HEK293 (cell line): ENCODE data around the gene NAV2.
A peak's percentile ranks its signal among the peaks of the same experiment; 100 is the strongest.

Source experiments
- CTCF ChIA-PET: fragments of 350-600 bp; formaldehyde crosslinking; extraction: SDS; loops from one replicate; lab custom pipeline; 2021; ENCODE audit warnings: antibody characterized with exemption; lab: Yijun Ruan, JAX
- POLR2A ChIA-PET: fragments of 300-600 bp; formaldehyde crosslinking; extraction: SDS; loops from one replicate; lab custom pipeline; 2020; ENCODE audit warnings: antibody characterized with exemption, inconsistent platforms; lab: Yijun Ruan, JAX
- H3K27ac ChIP-seq: fragments of 200-500 bp; sonication (Bioruptor generic); 2 replicates; pipeline ENCODE4 v1.5.1; 2014; ENCODE audit warnings: low read depth, low read length, control low read depth, inconsistent platforms; ENCODE audit errors: extremely low read depth
- H3K36me3 ChIP-seq, 2 experiments: fragments of 200-500 bp in 1 of 2; sonication (Bioruptor generic) in 1 of 2; 1 replicate in 1 of 2; 2 replicates in 1 of 2; pipeline ENCODE4 v1.5.1; 2014 to 2017; ENCODE audit warnings: inconsistent platforms in 2 of 2, low read length in 2 of 2; ENCODE audit not compliant: control insufficient read depth in 2 of 2, insufficient read depth in 1 of 2
- H3K4me1 ChIP-seq: fragments of 200-500 bp; sonication (Bioruptor generic); 2 replicates; pipeline ENCODE4 v1.5.1; 2014; ENCODE audit warnings: mild to moderate bottlenecking, low read length, inconsistent platforms; ENCODE audit not compliant: control insufficient read depth, insufficient read depth
- H3K4me3 ChIP-seq: 2 replicates; pipeline ENCODE4 v1.5.1; 2011; ENCODE audit warnings: low read depth, mild to moderate bottlenecking, control low read depth, low read length, moderate library complexity
- H3K9me3 ChIP-seq: fragments of 200-500 bp; sonication (Bioruptor generic); 2 replicates; pipeline ENCODE4 v1.5.1; 2014; ENCODE audit warnings: low read depth, low read length, inconsistent platforms; ENCODE audit not compliant: control insufficient read depth, insufficient read depth
- AEBP2 ChIP-seq: fragments of 450-650 bp; formaldehyde crosslinking; IDR thresholded peaks from 2 replicates; pipeline ENCODE4 v1.5.1; 2016; ENCODE audit warnings: missing biosample characterization, missing genetic modification characterization, borderline replicate concordance
- EGR2 ChIP-seq: fragments of 450-650 bp; formaldehyde crosslinking; IDR thresholded peaks from 2 replicates; pipeline ENCODE4 v1.5.1; 2016; ENCODE audit warnings: low read depth, missing biosample characterization, missing genetic modification characterization
- SP3 ChIP-seq: fragments of 450-650 bp; formaldehyde crosslinking; IDR thresholded peaks from 2 replicates; pipeline ENCODE4 v1.5.1; 2016; ENCODE audit warnings: missing biosample characterization, missing genetic modification characterization
- ZNF132 ChIP-seq: fragments of 450-650 bp; formaldehyde crosslinking; IDR thresholded peaks from 2 replicates; pipeline ENCODE4 v1.5.1; 2017; ENCODE audit warnings: missing biosample characterization, missing genetic modification characterization, borderline replicate concordance
- ZNF221 ChIP-seq: fragments of 450-650 bp; formaldehyde crosslinking; IDR thresholded peaks from 2 replicates; pipeline ENCODE4 v1.5.1; 2017; ENCODE audit warnings: missing biosample characterization, missing genetic modification characterization, borderline replicate concordance
- ZNF529 ChIP-seq: fragments of 450-650 bp; formaldehyde crosslinking; IDR thresholded peaks from 2 replicates; pipeline ENCODE4 v1.5.1; 2017; ENCODE audit warnings: missing genetic modification characterization, missing biosample characterization; ENCODE audit not compliant: insufficient replicate concordance
- ZNF621 ChIP-seq: fragments of 450-650 bp; formaldehyde crosslinking; IDR thresholded peaks from 2 replicates; pipeline ENCODE4 v1.5.1; 2017; ENCODE audit warnings: missing biosample characterization, missing genetic modification characterization
- TF ChIP-seq, protein P1 (sequence below): fragments of 450-650 bp; formaldehyde crosslinking; IDR thresholded peaks from 2 replicates; pipeline ENCODE4 v1.5.1; 2016; ENCODE audit warnings: missing biosample characterization, missing genetic modification characterization
- TF ChIP-seq, protein P2 (sequence below): fragments of 450-650 bp; formaldehyde crosslinking; IDR thresholded peaks from 2 replicates; pipeline ENCODE4 v1.5.1; 2016; ENCODE audit warnings: missing biosample characterization, missing genetic modification characterization, low read depth
- TF ChIP-seq, protein P3 (sequence below): fragments of 450-650 bp; formaldehyde crosslinking; IDR thresholded peaks from 2 replicates; pipeline ENCODE4 v1.5.1; 2016; ENCODE audit warnings: missing biosample characterization, missing genetic modification characterization

NAV2 gene

DNA sequence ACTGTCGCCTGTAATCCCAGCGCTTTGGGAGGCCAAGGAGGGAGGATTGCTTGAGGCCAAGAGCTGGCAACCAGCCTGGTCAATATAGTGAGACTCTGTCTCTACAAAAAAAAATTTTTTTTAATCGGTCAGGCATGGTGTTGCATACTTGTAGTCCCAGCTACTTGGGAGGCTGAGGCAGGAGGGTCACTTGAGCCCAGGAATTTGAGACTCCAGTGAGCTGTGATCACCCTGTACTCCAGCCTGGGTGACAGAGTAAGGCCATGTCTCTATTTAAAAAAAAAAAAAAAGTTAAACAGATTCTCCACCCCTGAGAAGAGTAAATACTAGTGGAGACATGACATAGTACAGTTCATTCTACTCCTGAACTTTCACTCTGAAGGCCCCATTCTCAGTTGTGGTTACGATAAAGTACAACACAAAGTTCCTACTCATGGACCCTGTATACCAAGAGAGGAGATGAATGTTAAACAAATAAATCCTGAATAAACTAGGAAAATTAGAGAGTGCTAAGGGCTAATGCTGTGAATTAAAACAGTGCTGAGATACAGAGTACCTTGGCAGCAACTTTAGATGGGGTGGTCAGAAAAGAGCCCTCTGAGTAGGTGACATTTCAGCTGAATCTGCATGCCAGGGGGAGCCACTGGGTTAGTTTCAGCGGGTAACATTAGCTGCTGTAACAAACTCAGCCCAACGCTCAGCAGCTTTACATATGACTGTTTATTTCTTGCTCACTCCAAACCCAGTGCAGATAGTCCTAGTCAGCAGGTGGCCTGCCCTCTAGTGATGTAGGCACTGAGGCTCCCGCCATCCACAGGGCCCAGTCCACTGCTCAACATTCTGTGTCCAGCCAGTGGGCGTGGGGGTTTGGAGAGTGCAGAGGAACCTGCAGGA lies 372.5 kb downstream of the NAV2 start (continued):
- TF ChIP-seq, protein P1, sequence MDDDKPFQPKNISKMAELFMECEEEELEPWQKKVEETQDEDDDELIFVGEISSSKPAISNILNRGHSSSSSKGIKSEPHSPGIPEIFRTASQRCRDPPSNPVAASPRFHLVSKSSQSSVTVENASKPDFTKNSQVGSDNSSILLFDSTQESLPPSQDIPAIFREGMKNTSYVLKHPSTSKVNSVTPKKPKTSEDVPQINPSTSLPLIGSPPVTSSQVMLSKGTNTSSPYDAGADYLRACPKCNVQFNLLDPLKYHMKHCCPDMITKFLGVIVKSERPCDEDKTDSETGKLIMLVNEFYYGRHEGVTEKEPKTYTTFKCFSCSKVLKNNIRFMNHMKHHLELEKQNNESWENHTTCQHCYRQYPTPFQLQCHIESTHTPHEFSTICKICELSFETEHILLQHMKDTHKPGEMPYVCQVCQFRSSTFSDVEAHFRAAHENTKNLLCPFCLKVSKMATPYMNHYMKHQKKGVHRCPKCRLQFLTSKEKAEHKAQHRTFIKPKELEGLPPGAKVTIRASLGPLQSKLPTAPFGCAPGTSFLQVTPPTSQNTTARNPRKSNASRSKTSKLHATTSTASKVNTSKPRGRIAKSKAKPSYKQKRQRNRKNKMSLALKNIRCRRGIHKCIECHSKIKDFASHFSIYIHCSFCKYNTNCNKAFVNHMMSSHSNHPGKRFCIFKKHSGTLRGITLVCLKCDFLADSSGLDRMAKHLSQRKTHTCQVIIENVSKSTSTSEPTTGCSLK (tag by site-specific recombination) = no peak
- TF ChIP-seq ZNF132 (tag by site-specific recombination) = no peak
- no peak for TF ChIP-seq ZNF221 (tag by site-specific recombination)
- no peak for TF ChIP-seq ZNF621
- TF ChIP-seq, protein P2, sequence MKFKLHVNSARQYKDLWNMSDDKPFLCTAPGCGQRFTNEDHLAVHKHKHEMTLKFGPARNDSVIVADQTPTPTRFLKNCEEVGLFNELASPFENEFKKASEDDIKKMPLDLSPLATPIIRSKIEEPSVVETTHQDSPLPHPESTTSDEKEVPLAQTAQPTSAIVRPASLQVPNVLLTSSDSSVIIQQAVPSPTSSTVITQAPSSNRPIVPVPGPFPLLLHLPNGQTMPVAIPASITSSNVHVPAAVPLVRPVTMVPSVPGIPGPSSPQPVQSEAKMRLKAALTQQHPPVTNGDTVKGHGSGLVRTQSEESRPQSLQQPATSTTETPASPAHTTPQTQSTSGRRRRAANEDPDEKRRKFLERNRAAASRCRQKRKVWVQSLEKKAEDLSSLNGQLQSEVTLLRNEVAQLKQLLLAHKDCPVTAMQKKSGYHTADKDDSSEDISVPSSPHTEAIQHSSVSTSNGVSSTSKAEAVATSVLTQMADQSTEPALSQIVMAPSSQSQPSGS (tag by site-specific recombination) = no peak

DNA sequence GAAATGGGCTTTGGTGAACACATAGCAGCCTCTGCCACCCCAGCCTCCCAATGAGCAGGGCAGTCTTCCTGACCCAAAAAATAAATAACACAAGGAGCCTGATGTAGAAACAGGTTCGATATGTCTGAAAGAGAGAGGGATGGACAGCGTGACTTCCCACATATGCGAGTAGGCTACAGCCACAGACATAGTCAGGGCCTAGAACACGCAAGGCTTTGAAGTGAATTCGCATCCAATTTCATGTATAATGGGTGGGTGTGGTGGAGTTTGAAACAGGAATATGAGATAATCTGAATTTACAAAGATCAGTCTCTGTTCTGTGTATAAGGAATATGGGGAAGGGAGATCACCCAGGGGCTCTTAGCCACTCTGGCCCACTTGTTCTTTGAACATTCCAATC lies 373.3 kb downstream of the NAV2 start:
- no peak for TF ChIP-seq ZNF529 (tag by site-specific recombination)
- TF ChIP-seq AEBP2 (tag by site-specific recombination) = no peak
- TF ChIP-seq, protein P3, sequence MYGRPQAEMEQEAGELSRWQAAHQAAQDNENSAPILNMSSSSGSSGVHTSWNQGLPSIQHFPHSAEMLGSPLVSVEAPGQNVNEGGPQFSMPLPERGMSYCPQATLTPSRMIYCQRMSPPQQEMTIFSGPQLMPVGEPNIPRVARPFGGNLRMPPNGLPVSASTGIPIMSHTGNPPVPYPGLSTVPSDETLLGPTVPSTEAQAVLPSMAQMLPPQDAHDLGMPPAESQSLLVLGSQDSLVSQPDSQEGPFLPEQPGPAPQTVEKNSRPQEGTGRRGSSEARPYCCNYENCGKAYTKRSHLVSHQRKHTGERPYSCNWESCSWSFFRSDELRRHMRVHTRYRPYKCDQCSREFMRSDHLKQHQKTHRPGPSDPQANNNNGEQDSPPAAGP (tag by site-specific recombination) = no peak
- POLR2A ChIA-PET = no interaction called here
- H3K4me1 ChIP-seq = no peaks in the 10 kb centered on the region
- H3K9me3 ChIP-seq = no peaks in the 10 kb centered on the region
- CTCF ChIA-PET = interaction anchor here (1.1 kb wide), 1 partner anchor 30 kb away, joined by 3 read pairs; no protein-coding TSS in a partner anchor
- no peak overlapping the region for H3K27ac ChIP-seq
- H3K4me3 ChIP-seq = no peak overlapping the region
- peaks cover 0 to 62% of the 10 kb centered on the region in 2 experiments; a peak in 1 of 3 replicates for H3K36me3 ChIP-seq

DNA sequence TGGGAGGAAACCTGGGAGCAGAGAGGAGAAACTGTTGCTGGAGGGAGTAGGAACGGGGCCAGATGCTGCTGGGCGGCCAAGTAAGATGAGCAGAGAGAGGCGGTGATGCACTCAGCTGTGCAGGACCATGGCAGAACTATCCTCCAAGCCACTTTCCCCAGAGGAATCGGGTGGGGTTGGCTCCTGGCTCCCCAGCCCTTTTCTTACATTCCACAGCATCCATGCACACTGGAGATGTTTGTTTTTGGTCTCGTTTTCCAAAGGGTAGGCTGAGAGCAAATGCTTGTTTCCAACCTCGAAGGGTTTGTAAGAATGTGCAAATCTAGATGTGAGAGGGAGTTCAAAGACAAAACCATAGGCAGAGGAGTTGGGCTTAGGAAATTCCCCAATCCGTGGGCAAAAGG lies 374.5 kb downstream of the NAV2 start:
- ChIA-PET POLR2A (no interaction called here), CTCF (no interaction called here)
- 0 out of 2 replicates have a peak, but pooled peaks have one; percentile 16 for TF ChIP-seq EGR2 (tag by site-specific recombination)
- no peak for TF ChIP-seq SP3 (tag by site-specific recombination)
- H3K4me3 ChIP-seq = no peak overlapping the region
- H3K9me3 ChIP-seq = no peaks in the 10 kb centered on the region
- H3K27ac ChIP-seq = no peak overlapping the region
- peaks cover 0 to 66% of the 10 kb centered on the region in 2 experiments; a peak in 1 of 3 replicates for H3K36me3 ChIP-seq
- no peaks in the 10 kb centered on the region for H3K4me1 ChIP-seq
